GM12878 (cell line): ENCODE measurements around the gene NUMBL. TPM values are rescaled to one million over a fixed set of nuclear protein-coding genes. Genes with fewer than 3 reads are reported as not detected.

Source experiments
- ATAC-seq: fragments of 200-7000 bp; cut with Tn5 transposase; 3 replicates; pipeline ENCODE4 v1.9.1; 2020; ENCODE audit warnings: mild to moderate bottlenecking, moderate library complexity
- BruUV-seq: library from RNA; stranded (reverse); fragments of 400-500 nt; replicated peaks from 2 replicates; lab custom pipeline; 2021; lab: Mats Ljungman, UMichigan
- CTCF ChIA-PET: fragments of 300-600 bp; sonication (Branson Sonifier 250); formaldehyde crosslinking; extraction: SDS; loops from one replicate; lab custom pipeline; 2021; ENCODE audit warnings: inconsistent platforms; lab: Yijun Ruan, JAX
- POLR2A ChIA-PET: fragments of 350-600 bp; formaldehyde crosslinking; extraction: SDS; loops from one replicate; lab custom pipeline; 2021; ENCODE audit warnings: inconsistent platforms; lab: Charles Lee
- RAD21 ChIA-PET: fragments of 300-600 bp; sonication (Branson Sonifier 250); formaldehyde crosslinking; loops from one replicate; lab custom pipeline; 2023; ENCODE audit warnings: antibody characterized with exemption; ENCODE audit not compliant: unreplicated experiment; lab: Charles Lee
- SMC1A ChIA-PET: fragments of 300-600 bp; sonication (Branson Sonifier 250); formaldehyde crosslinking; loops from one replicate; lab custom pipeline; 2023; ENCODE audit not compliant: unreplicated experiment, uncharacterized antibody; lab: Charles Lee
- DNase-seq: peaks from one replicate; pipeline ENCODE4 v3.0.0-alpha.2; 2011; ENCODE audit warnings: low read depth, low spot score
- FAIRE-seq: peaks from 3 replicates; lab custom pipeline; 2011; peaks lifted over from hg19 to GRCh38; lab: Jason Lieb, UNC
- H2AFZ ChIP-seq: 2 replicates; pipeline ENCODE4 v1.6.0; 2011; ENCODE audit warnings: low read depth, low read length, control low read depth; ENCODE audit not compliant: control insufficient read depth
- H3K27ac ChIP-seq: 2 replicates; pipeline ENCODE4 v1.5.1; 2011; ENCODE audit warnings: control low read depth; ENCODE audit not compliant: control insufficient read depth, insufficient read depth
- H3K27me3 ChIP-seq, 2 experiments: replicated peaks in 1 of 2; 2 replicates each; pipeline versions ENCODE4 v1.6.0 to v1.6.1; 2011; ENCODE audit warnings: low read length in 1 of 2; ENCODE audit not compliant: control insufficient read depth in 2 of 2, insufficient read depth in 2 of 2
- H3K36me3 ChIP-seq, 2 experiments: 2 replicates each; pipeline ENCODE4 v1.5.1; 2011; ENCODE audit warnings: low read length in 1 of 2; ENCODE audit not compliant: control insufficient read depth in 2 of 2, insufficient read depth in 2 of 2
- H3K4me1 ChIP-seq: 2 replicates; pipeline ENCODE4 v1.6.1; 2011; ENCODE audit warnings: mild to moderate bottlenecking, low read length, moderate library complexity, mixed read lengths; ENCODE audit not compliant: control insufficient read depth, insufficient read depth
- H3K4me2 ChIP-seq: 2 replicates; pipeline ENCODE4 v1.6.0; 2011; ENCODE audit warnings: control low read depth; ENCODE audit not compliant: control insufficient read depth, insufficient read depth
- H3K4me3 ChIP-seq: fragments of 200-600 bp; sonication (generic); 2 replicates; pipeline ENCODE4 v1.5.1; 2016
- H3K79me2 ChIP-seq: 2 replicates; pipeline ENCODE4 v1.6.0; 2011; ENCODE audit warnings: low read length; ENCODE audit not compliant: control insufficient read depth, insufficient read depth
- H3K9ac ChIP-seq: 2 replicates; pipeline ENCODE4 v1.8.0; 2011; ENCODE audit warnings: low read length, control low read depth, mixed read lengths; ENCODE audit not compliant: control insufficient read depth, insufficient read depth
- H3K9me3 ChIP-seq: replicated peaks from 3 replicates; pipeline ENCODE4 v1.5.1; 2011; ENCODE audit warnings: mild to moderate bottlenecking, low read length; ENCODE audit not compliant: control insufficient read depth, insufficient read depth
- H4K20me1 ChIP-seq: 2 replicates; pipeline ENCODE4 v1.6.0; 2011; ENCODE audit not compliant: control insufficient read depth, insufficient read depth
- BHLHE40 ChIP-seq, 2 experiments: fragments of 450-650 bp in 1 of 2; IDR thresholded peaks; 2 replicates each; pipeline ENCODE4 v1.6.1; 2011 to 2017; ENCODE audit warnings: low read depth in 2 of 2, borderline replicate concordance in 1 of 2, improper control_type of control experiment in 1 of 2, low read length in 1 of 2, mild to moderate bottlenecking in 1 of 2
- CHD4 ChIP-seq: fragments of 200-600 bp; sonication (generic); IDR thresholded peaks from 2 replicates; pipeline ENCODE4 v1.6.1; 2016; ENCODE audit warnings: mild to moderate bottlenecking
- HDGF ChIP-seq: fragments of 450-650 bp; IDR thresholded peaks from 2 replicates; pipeline ENCODE4 v1.6.1; 2016; ENCODE audit warnings: antibody characterized with exemption
- IKZF1 ChIP-seq: fragments of 450-650 bp; conservative IDR thresholded peaks from 2 replicates; pipeline ENCODE4 v1.6.1; 2017; ENCODE audit warnings: antibody characterized with exemption, mild to moderate bottlenecking
- IRF4 ChIP-seq: IDR thresholded peaks from 2 replicates; pipeline ENCODE4 v1.6.1; 2011; ENCODE audit warnings: low read depth, low read length
- MEF2A ChIP-seq: IDR thresholded peaks from 2 replicates; pipeline ENCODE4 v1.6.1; 2011; ENCODE audit warnings: low read depth, mild to moderate bottlenecking, low read length, moderate library complexity; ENCODE audit not compliant: insufficient read depth
- NFXL1 ChIP-seq: fragments of 450-650 bp; IDR thresholded peaks from 2 replicates; pipeline ENCODE4 v1.6.1; 2017; ENCODE audit warnings: antibody characterized with exemption, mild to moderate bottlenecking, borderline replicate concordance
- NFYA ChIP-seq: IDR thresholded peaks from 2 replicates; pipeline ENCODE4 v1.6.1; 2011; ENCODE audit warnings: low read depth, mild to moderate bottlenecking, low read length, improper control_type of control experiment, borderline replicate concordance
- NR2C1 ChIP-seq: fragments of 450-650 bp; IDR thresholded peaks from 2 replicates; pipeline ENCODE4 v1.6.1; 2017; ENCODE audit warnings: antibody characterized with exemption, mild to moderate bottlenecking, moderate library complexity
- PML ChIP-seq: IDR thresholded peaks from 2 replicates; pipeline ENCODE4 v1.6.1; 2012; ENCODE audit warnings: low read length, inconsistent platforms
- TARDBP ChIP-seq: IDR thresholded peaks from 2 replicates; pipeline ENCODE4 v1.6.1; 2016; ENCODE audit warnings: borderline replicate concordance
- ZBTB4 ChIP-seq: fragments of 450-650 bp; formaldehyde crosslinking; IDR thresholded peaks from 2 replicates; pipeline ENCODE4 v1.4.0; 2022; ENCODE audit warnings: mild to moderate bottlenecking, moderate library complexity
- WGBS: methylation state at CpG from one replicate; pipeline ENCODE4 v1.1.6; 2016; ENCODE audit warnings: low lambda C conversion rate; ENCODE audit not compliant: insufficient replicate concordance, insufficient coverage; ENCODE audit errors: missing lambda C conversion rate; 5-methylcytosine and 5-hydroxymethylcytosine counted together
- in situ Hi-C: fragments of 300-500 bp; cut with MboI; formaldehyde crosslinking; loops from 9 replicates; pipeline ENCODE4 v1.14.3; 2018; ENCODE audit warnings: mixed read lengths
- intact Hi-C: fragments of 100-400 bp; cut with micrococcal nuclease; formaldehyde crosslinking; loops from one replicate; pipeline ENCODE4 v1.14.2; 2022; ENCODE audit not compliant: unreplicated experiment
- polyA plus RNA-seq, 11 experiments: library from polyadenylated mRNA; depleted of rRNA in 4 of 11; unstranded in 6 of 11; stranded (reverse) in 5 of 11; fragments of >200 nt; fragmentation: Nextera tagmentation in 4 of 11; fragmentation: Illumina TruSeq in 1 of 11; extraction: Ambion mirVana in 4 of 11; extraction: Trizol in 1 of 11; gene quantifications; 1 replicate in 1 of 11; 2 replicates in 10 of 11; pipeline versions ENCODE4 v1.2.1 to v1.2.3, GENCODE V29; 2011 to 2016; ENCODE audit warnings: inconsistent platforms in 2 of 11, missing spikeins in 2 of 11, low read depth in 1 of 11
- total RNA-seq, 4 experiments: library from RNA; depleted of rRNA in 3 of 4; stranded (reverse); fragments of >200 nt in 3 of 4; fragmentation: Illumina TruSeq in 1 of 4; extraction: Trizol in 1 of 4; gene quantifications; 2 replicates each; pipeline versions ENCODE4 v1.2.1 to v1.2.3, GENCODE V29; 2013 to 2021
- TF ChIP-seq, protein P1 (sequence below): fragments of 450-650 bp; IDR thresholded peaks from 2 replicates; pipeline ENCODE4 v1.6.1; 2017; ENCODE audit warnings: mild to moderate bottlenecking, low read depth, inconsistent platforms; ENCODE audit not compliant: poor library complexity, severe bottlenecking

The NUMBL gene
- total and polyA plus RNA-seq, 10 of the 15 experiments (the other 5 are each of a cell fraction or from before 2014, with no cell fraction given), result 0.16 to 9.4 (median 1.9) TPM

DNA sequence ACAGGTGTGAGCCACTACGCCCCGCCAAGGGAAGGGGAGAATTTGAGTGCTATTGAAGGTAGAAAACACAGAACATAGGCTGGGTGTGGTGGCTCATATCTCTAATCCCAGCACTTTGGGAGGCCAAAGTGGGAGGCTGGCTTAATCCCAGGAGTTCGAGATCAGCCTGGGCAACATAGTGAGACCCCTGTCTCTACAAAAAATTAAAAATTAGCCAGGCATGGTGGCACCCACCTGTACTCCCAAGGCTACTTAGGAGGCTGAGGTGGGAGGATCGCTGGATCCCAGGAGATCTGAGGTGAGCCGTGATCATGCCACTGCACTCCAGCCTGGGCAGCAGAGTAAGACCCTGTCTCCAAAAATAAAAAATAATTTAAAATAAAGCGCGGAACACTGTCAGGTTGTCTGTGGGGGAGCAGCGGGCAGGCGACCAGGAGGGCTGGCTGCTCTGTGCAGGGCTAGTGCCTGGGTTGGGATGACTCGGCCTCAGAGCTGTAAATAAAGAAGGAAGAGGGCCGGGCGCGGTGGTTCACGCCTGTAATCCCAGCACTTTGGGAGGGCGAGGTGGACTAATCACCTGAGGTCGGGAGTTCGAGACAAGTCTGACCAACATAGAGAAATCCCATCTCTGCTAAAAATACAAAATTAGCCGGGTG, 48.3 kb downstream of the NUMBL start:
- Histone ChIP-seq H3K4me1 (peaks cover 5% of the 10 kb centered on the region; the same call in 1 of the 2 replicates), H2AFZ (no peak overlapping the region), H3K27ac (no peak overlapping the region), H3K36me3 (no peaks in the 10 kb centered on the region), H3K4me2 (no peak overlapping the region), H3K27me3 (no peaks in the 10 kb centered on the region), H4K20me1 (no peaks in the 10 kb centered on the region), H3K9ac (no peak overlapping the region), H3K79me2 (no peaks in the 10 kb centered on the region), H3K9me3 (no peaks in the 10 kb centered on the region), H3K4me3 (no peak overlapping the region)
- CTCF ChIA-PET, result interaction anchor here (1.2 kb wide), 1 partner anchor 497 kb away, joined by 3 read pairs; no protein-coding TSS in a partner anchor
- SMC1A ChIA-PET, result no interaction called here
- intact Hi-C loops, result no loop called here
- in situ Hi-C loops, result no loop called here
- 82% methylated on average over 18 of the region's 18 CpGs for WGBS
- no peak for TF ChIP-seq NFYA
- no peak for TF ChIP-seq PML
- TF ChIP-seq, protein P1, sequence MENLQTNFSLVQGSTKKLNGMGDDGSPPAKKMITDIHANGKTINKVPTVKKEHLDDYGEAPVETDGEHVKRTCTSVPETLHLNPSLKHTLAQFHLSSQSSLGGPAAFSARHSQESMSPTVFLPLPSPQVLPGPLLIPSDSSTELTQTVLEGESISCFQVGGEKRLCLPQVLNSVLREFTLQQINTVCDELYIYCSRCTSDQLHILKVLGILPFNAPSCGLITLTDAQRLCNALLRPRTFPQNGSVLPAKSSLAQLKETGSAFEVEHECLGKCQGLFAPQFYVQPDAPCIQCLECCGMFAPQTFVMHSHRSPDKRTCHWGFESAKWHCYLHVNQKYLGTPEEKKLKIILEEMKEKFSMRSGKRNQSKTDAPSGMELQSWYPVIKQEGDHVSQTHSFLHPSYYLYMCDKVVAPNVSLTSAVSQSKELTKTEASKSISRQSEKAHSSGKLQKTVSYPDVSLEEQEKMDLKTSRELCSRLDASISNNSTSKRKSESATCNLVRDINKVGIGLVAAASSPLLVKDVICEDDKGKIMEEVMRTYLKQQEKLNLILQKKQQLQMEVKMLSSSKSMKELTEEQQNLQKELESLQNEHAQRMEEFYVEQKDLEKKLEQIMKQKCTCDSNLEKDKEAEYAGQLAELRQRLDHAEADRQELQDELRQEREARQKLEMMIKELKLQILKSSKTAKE, result no peak
- TF ChIP-seq IRF4, result no peak
- no TSS peak for BruUV-seq
- FAIRE-seq (no peak), DNase-seq (no peak), ATAC-seq (no peak)
- POLR2A ChIA-PET, result no interaction called here
- RAD21 ChIA-PET, result no interaction called here

DNA sequence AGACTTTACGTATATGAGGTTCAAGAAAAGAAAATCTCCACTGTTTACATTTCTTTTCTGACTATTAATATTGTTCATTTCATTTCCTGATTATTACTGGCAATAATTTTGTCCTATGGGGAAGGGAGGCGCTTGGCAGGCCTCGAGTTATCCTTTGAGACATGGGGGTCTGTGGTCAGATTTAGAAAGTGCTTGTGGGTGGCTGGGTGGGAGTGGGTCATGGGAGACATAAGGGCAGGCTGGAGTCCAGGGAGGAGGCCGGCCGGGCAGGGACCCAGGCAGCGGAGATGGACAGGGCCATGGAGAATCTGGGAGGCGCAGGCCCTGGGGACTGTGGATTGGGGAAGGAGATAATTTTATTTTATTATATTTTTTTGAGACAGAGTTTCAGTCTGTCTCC, 49.2 kb downstream of the NUMBL start:
- no peaks in the 10 kb centered on the region for H3K27me3 ChIP-seq
- DNase-seq (no peak), FAIRE-seq (no peak), ATAC-seq (no peak)
- no peak overlapping the region for H3K4me3 ChIP-seq
- H4K20me1 ChIP-seq, result no peaks in the 10 kb centered on the region
- in situ Hi-C loops, result no loop called here
- no peak overlapping the region for H3K4me2 ChIP-seq
- ChIA-PET POLR2A (no interaction called here), SMC1A (no interaction called here), CTCF (no interaction called here), RAD21 (no interaction called here)
- BruUV-seq, result no TSS peak
- no peak for TF ChIP-seq NR2C1
- no peak for TF ChIP-seq IKZF1
- TF ChIP-seq MEF2A, result no peak
- TF ChIP-seq BHLHE40 (IDR thresholded peaks at IDR 0.05; ENCODE audit: borderline replicate concordance in 1 of 2, low read depth in 2 of 2, low read length in 1 of 2), result no peak
- no peak for TF ChIP-seq ZBTB4 (CRISPR knock-in tag)
- TF ChIP-seq CHD4, result no peak
- no peak for TF ChIP-seq HDGF
- no peak for TF ChIP-seq TARDBP
- no peak for TF ChIP-seq NFXL1
- no peaks in the 10 kb centered on the region for H3K36me3 ChIP-seq
- H2AFZ ChIP-seq, result no peak overlapping the region
- no peaks in the 10 kb centered on the region for H3K79me2 ChIP-seq
- H3K27ac ChIP-seq, result no peak overlapping the region
- no peak overlapping the region for H3K9ac ChIP-seq
- WGBS, result 90% methylated on average over 7 of the region's 7 CpGs
- no peaks in the 10 kb centered on the region for H3K9me3 ChIP-seq
- intact Hi-C loops, result no loop called here
- peaks cover 5% of the 10 kb centered on the region; the same call in 1 of the 2 replicates for H3K4me1 ChIP-seq
